Measurements from ENCODE around the gene TMEM238L.

TMEM238L gene

GRCh38 chr17:10792151-10792550, 11.7 kb downstream of the TMEM238L start:
- Histone ChIP-seq H3K36me3 (no peaks in the 10 kb centered on the region), H3K27ac (no peak overlapping the region), H3K4me1 (ENCODE audit: control insufficient read depth in 1 of 2, insufficient read depth in 1 of 2, low read depth in 1 of 2, low read length in 1 of 2) (no peaks in the 10 kb centered on the region), H3K27me3 (no peaks in the 10 kb centered on the region), H3K4me3 (ENCODE audit: low read depth in 1 of 2, low read length in 1 of 2) (no peak overlapping the region), H3K9me3 (no peaks in the 10 kb centered on the region)
- no peak for TF ChIP-seq CTCF (IDR thresholded peaks at IDR 0.05)

- TF ChIP-seq CTCF (IDR thresholded peaks at IDR 0.05): no peak
- Histone ChIP-seq H3K4me1 (ENCODE audit: control insufficient read depth in 1 of 2, insufficient read depth in 1 of 2, low read depth in 1 of 2, low read length in 1 of 2) (no peaks in the 10 kb centered on the region), H3K27me3 (no peaks in the 10 kb centered on the region), H3K36me3 (no peaks in the 10 kb centered on the region), H3K9me3 (no peaks in the 10 kb centered on the region), H3K27ac (no peak overlapping the region), H3K4me3 (ENCODE audit: low read depth in 1 of 2, low read length in 1 of 2) (no peak overlapping the region)
Observed at GRCh38 chr17:10790491-10791401, 13.2 kb downstream of the TMEM238L start.

GRCh38 chr17:10789694-10790271, 14.1 kb downstream of the TMEM238L start:
- Histone ChIP-seq H3K4me3 (ENCODE audit: low read depth in 1 of 2, low read length in 1 of 2) (no peak overlapping the region), H3K4me1 (ENCODE audit: control insufficient read depth in 1 of 2, insufficient read depth in 1 of 2, low read depth in 1 of 2, low read length in 1 of 2) (no peaks in the 10 kb centered on the region), H3K36me3 (no peaks in the 10 kb centered on the region), H3K9me3 (no peaks in the 10 kb centered on the region), H3K27me3 (no peaks in the 10 kb centered on the region), H3K27ac (no peak overlapping the region)
- no peak for TF ChIP-seq CTCF (IDR thresholded peaks at IDR 0.05)

- Histone ChIP-seq H3K27me3 (no peaks in the 10 kb centered on the region), H3K4me1 (ENCODE audit: control insufficient read depth in 1 of 2, insufficient read depth in 1 of 2, low read depth in 1 of 2, low read length in 1 of 2) (no peaks in the 10 kb centered on the region), H3K27ac (no peak overlapping the region), H3K4me3 (ENCODE audit: low read depth in 1 of 2, low read length in 1 of 2) (no peak overlapping the region), H3K36me3 (no peaks in the 10 kb centered on the region), H3K9me3 (no peaks in the 10 kb centered on the region)
- no peak for TF ChIP-seq CTCF (IDR thresholded peaks at IDR 0.05)
Observed at GRCh38 chr17:10787306-10788045, 16.4 kb downstream of the TMEM238L start.

GRCh38 chr17:10785295-10785694, 18.6 kb downstream of the TMEM238L start:
- H3K4me1 ChIP-seq (ENCODE audit: control insufficient read depth in 1 of 2, insufficient read depth in 1 of 2, low read depth in 1 of 2, low read length in 1 of 2): no peaks in the 10 kb centered on the region
- no peak overlapping the region for H3K27ac ChIP-seq
- no peaks in the 10 kb centered on the region for H3K36me3 ChIP-seq
- no peaks in the 10 kb centered on the region for H3K9me3 ChIP-seq
- no peak for TF ChIP-seq CTCF (IDR thresholded peaks at IDR 0.05)
- no peak overlapping the region for H3K4me3 ChIP-seq (ENCODE audit: low read depth in 1 of 2, low read length in 1 of 2)
- H3K27me3 ChIP-seq: no peaks in the 10 kb centered on the region
